ENCODE data around the gene ARL8B. TPM values are rescaled to one million over a fixed set of nuclear protein-coding genes. Genes with fewer than 3 reads are reported as not detected.

Gene ARL8B
- total and polyA plus RNA-seq, 2 donors (not counting 1 experiment from before 2014, with no cell fraction given), result 14.5 to 67.3 TPM

- peaks cover 0 to 2% (median 0%) of the 10 kb centered on the region in 3 donors for H3K9me3 ChIP-seq (ENCODE audit: control extremely low read depth in 1 of 3, control insufficient read depth in 2 of 3, insufficient read depth in 1 of 3, low read length in 2 of 3)
- H2AFZ ChIP-seq (ENCODE audit: insufficient read depth, low read depth, low read length, poor library complexity, severe bottlenecking), result no peak overlapping the region
- H3K4me2 ChIP-seq (replicated peaks; ENCODE audit: low read depth, low read length, poor library complexity, severe bottlenecking), result no peak overlapping the region
- H3K36me3 ChIP-seq (replicated peaks in 1 of 2; ENCODE audit: control extremely low read depth in 1 of 2, control insufficient read depth in 1 of 2, extremely low read depth in 1 of 2, insufficient read depth in 2 of 2, low read length in 1 of 2), result no peaks in the 10 kb centered on the region
- POLR2A ChIA-PET, result no interaction called here
- intact Hi-C loops (cut with micrococcal nuclease), result no loop called here
- Mint-ChIP-seq H3K27ac (no peak overlapping the region), H3K4me3 (no peak overlapping the region), H3K4me1 (no peaks in the 10 kb centered on the region), H3K27me3 (no peaks in the 10 kb centered on the region), H3K9me3 (ENCODE audit: insufficient read depth) (no peaks in the 10 kb centered on the region)
- no peaks in the 10 kb centered on the region for H3K27me3 ChIP-seq (replicated peaks in 1 of 4; ENCODE audit: control extremely low read depth in 1 of 4, control insufficient read depth in 3 of 4, insufficient read depth in 4 of 4, low read length in 3 of 4)
- no peak overlapping the region for H3K9ac ChIP-seq (ENCODE audit: low read length)
- 89% methylated on average over 5 of the region's 6 CpGs for WGBS (ENCODE audit: insufficient coverage)
- H3K4me1 ChIP-seq (ENCODE audit: control insufficient read depth in 2 of 2, insufficient read depth in 2 of 2, low read length in 2 of 2), result no peaks in the 10 kb centered on the region
- peaks cover 4% of the 10 kb centered on the region for H3K79me2 ChIP-seq (ENCODE audit: control insufficient read depth, insufficient read depth, low read length)
- H3K4me3 ChIP-seq (ENCODE audit: control extremely low read depth in 1 of 5, extremely low read depth in 1 of 5, insufficient read depth in 1 of 5, low read depth in 2 of 5, low read length in 4 of 5), result no peak overlapping the region
- no peaks in the 10 kb centered on the region for H4K20me1 ChIP-seq (ENCODE audit: control insufficient read depth, insufficient read depth, low read length, poor library complexity, severe bottlenecking)
- no peak for TF ChIP-seq EZH2 (IDR thresholded peaks at IDR 0.05; ENCODE audit: borderline replicate concordance, insufficient read depth, low read depth, low read length, poor library complexity, severe bottlenecking)
- TF ChIP-seq, protein P1, sequence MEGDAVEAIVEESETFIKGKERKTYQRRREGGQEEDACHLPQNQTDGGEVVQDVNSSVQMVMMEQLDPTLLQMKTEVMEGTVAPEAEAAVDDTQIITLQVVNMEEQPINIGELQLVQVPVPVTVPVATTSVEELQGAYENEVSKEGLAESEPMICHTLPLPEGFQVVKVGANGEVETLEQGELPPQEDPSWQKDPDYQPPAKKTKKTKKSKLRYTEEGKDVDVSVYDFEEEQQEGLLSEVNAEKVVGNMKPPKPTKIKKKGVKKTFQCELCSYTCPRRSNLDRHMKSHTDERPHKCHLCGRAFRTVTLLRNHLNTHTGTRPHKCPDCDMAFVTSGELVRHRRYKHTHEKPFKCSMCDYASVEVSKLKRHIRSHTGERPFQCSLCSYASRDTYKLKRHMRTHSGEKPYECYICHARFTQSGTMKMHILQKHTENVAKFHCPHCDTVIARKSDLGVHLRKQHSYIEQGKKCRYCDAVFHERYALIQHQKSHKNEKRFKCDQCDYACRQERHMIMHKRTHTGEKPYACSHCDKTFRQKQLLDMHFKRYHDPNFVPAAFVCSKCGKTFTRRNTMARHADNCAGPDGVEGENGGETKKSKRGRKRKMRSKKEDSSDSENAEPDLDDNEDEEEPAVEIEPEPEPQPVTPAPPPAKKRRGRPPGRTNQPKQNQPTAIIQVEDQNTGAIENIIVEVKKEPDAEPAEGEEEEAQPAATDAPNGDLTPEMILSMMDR (IDR thresholded peaks at IDR 0.05), result no peak
- CTCF ChIA-PET, result no interaction called here
- H3K27ac ChIP-seq (ENCODE audit: low read length in 2 of 2), result no peak overlapping the region
- ATAC-seq (ENCODE audit: low read depth), result no peak
- DNase-seq, result no peak
Measured at GRCh38 chr3:5115506-5116162, 6.5 kb upstream of the ARL8B start.

GRCh38 chr3:5116538-5116937 lies 5.6 kb upstream of the ARL8B start:
- Histone ChIP-seq H3K4me3 (ENCODE audit: control extremely low read depth in 1 of 5, extremely low read depth in 1 of 5, insufficient read depth in 1 of 5, low read depth in 2 of 5, low read length in 4 of 5) (no peak overlapping the region), H3K4me1 (ENCODE audit: control insufficient read depth in 2 of 2, insufficient read depth in 2 of 2, low read length in 2 of 2) (peaks cover under 1 to 1% of the 10 kb centered on the region in 2 donors), H4K20me1 (ENCODE audit: control insufficient read depth, insufficient read depth, low read length, poor library complexity, severe bottlenecking) (no peaks in the 10 kb centered on the region), H2AFZ (ENCODE audit: insufficient read depth, low read depth, low read length, poor library complexity, severe bottlenecking) (no peak overlapping the region), H3K27ac (ENCODE audit: low read length in 2 of 2) (no peak overlapping the region), H3K9ac (ENCODE audit: low read length) (no peak overlapping the region), H3K27me3 (replicated peaks in 1 of 4; ENCODE audit: control extremely low read depth in 1 of 4, control insufficient read depth in 3 of 4, insufficient read depth in 4 of 4, low read length in 3 of 4) (no peaks in the 10 kb centered on the region), H3K79me2 (ENCODE audit: control insufficient read depth, insufficient read depth, low read length) (peaks cover 10% of the 10 kb centered on the region), H3K9me3 (ENCODE audit: control extremely low read depth in 1 of 3, control insufficient read depth in 2 of 3, insufficient read depth in 1 of 3, low read length in 2 of 3) (peaks cover 0 to 2% (median 0%) of the 10 kb centered on the region in 3 donors), H3K36me3 (replicated peaks in 1 of 2; ENCODE audit: control extremely low read depth in 1 of 2, control insufficient read depth in 1 of 2, extremely low read depth in 1 of 2, insufficient read depth in 2 of 2, low read length in 1 of 2) (no peaks in the 10 kb centered on the region), H3K4me2 (replicated peaks; ENCODE audit: low read depth, low read length, poor library complexity, severe bottlenecking) (no peak overlapping the region)
- Mint-ChIP-seq H3K27ac (no peak overlapping the region), H3K9me3 (ENCODE audit: insufficient read depth) (no peaks in the 10 kb centered on the region), H3K27me3 (no peaks in the 10 kb centered on the region), H3K4me3 (no peak overlapping the region), H3K4me1 (no peaks in the 10 kb centered on the region)
- POLR2A ChIA-PET, result no interaction called here
- WGBS (ENCODE audit: insufficient coverage), result 80% methylated on average over 3 of the region's 3 CpGs
- no peak for TF ChIP-seq EZH2 (IDR thresholded peaks at IDR 0.05; ENCODE audit: borderline replicate concordance, insufficient read depth, low read depth, low read length, poor library complexity, severe bottlenecking)
- TF ChIP-seq, protein P1 (IDR thresholded peaks at IDR 0.05), result no peak
- ATAC-seq (ENCODE audit: low read depth) (no peak), DNase-seq (no peak)
- CTCF ChIA-PET, result no interaction called here
- intact Hi-C loops (cut with micrococcal nuclease), result no loop called here
